ENCODE measurements around the gene RAMACL.

Gene RAMACL

GRCh38 chr6:166611631-166612030 lies 25.2 kb upstream of the RAMACL start:
- H3K9ac ChIP-seq (ENCODE audit: low read depth, low read length) = no peak overlapping the region
- no peaks in the 10 kb centered on the region for H3K9me3 ChIP-seq (ENCODE audit: control insufficient read depth, insufficient read depth, low read length)
- H3K4me1 ChIP-seq (ENCODE audit: insufficient read depth, low read length) = 0 out of 2 replicates have a peak, but pooled peaks cover 5% of the 10 kb centered on the region
- no peaks in the 10 kb centered on the region for H3K36me3 ChIP-seq (ENCODE audit: insufficient read depth, low read length)

- H3K9ac ChIP-seq (ENCODE audit: low read depth, low read length) = no peak overlapping the region
- 0 out of 2 replicates have a peak, but pooled peaks cover 4% of the 10 kb centered on the region for H3K4me1 ChIP-seq (ENCODE audit: insufficient read depth, low read length)
- no peaks in the 10 kb centered on the region for H3K36me3 ChIP-seq (ENCODE audit: insufficient read depth, low read length)
- no peaks in the 10 kb centered on the region for H3K9me3 ChIP-seq (ENCODE audit: control insufficient read depth, insufficient read depth, low read length)
Observed at GRCh38 chr6:166610069-166610468, 23.6 kb upstream of the RAMACL start.

- H3K9me3 ChIP-seq (ENCODE audit: control insufficient read depth, insufficient read depth, low read length) = no peaks in the 10 kb centered on the region
Observed at GRCh38 chr6:166608774-166609173, 22.3 kb upstream of the RAMACL start.

GRCh38 chr6:166605752-166606151 lies 19.3 kb upstream of the RAMACL start:
- no peak overlapping the region for H3K9ac ChIP-seq (ENCODE audit: low read depth, low read length)
- no peaks in the 10 kb centered on the region for H3K36me3 ChIP-seq (ENCODE audit: insufficient read depth, low read length)
- no peaks in the 10 kb centered on the region for H3K9me3 ChIP-seq (ENCODE audit: control insufficient read depth, insufficient read depth, low read length)
- H3K4me1 ChIP-seq (ENCODE audit: insufficient read depth, low read length) = no peaks in the 10 kb centered on the region

More at GRCh38 chr6:166608774-166609173, 22.3 kb upstream of the RAMACL start:
- H3K4me1 ChIP-seq (ENCODE audit: insufficient read depth, low read length) = no peaks in the 10 kb centered on the region
- H3K9ac ChIP-seq (ENCODE audit: low read depth, low read length) = no peak overlapping the region
- no peaks in the 10 kb centered on the region for H3K36me3 ChIP-seq (ENCODE audit: insufficient read depth, low read length)

- Histone ChIP-seq H3K36me3 (ENCODE audit: insufficient read depth, low read length) (no peaks in the 10 kb centered on the region), H3K9me3 (ENCODE audit: control insufficient read depth, insufficient read depth, low read length) (no peaks in the 10 kb centered on the region), H3K9ac (ENCODE audit: low read depth, low read length) (no peak overlapping the region), H3K4me1 (ENCODE audit: insufficient read depth, low read length) (no peaks in the 10 kb centered on the region)
Observed at GRCh38 chr6:166604911-166605310, 18.4 kb upstream of the RAMACL start.

- Histone ChIP-seq H3K4me1 (ENCODE audit: insufficient read depth, low read length) (no peaks in the 10 kb centered on the region), H3K36me3 (ENCODE audit: insufficient read depth, low read length) (no peaks in the 10 kb centered on the region), H3K9me3 (ENCODE audit: control insufficient read depth, insufficient read depth, low read length) (no peaks in the 10 kb centered on the region), H3K9ac (ENCODE audit: low read depth, low read length) (no peak overlapping the region)
Observed at GRCh38 chr6:166604328-166604727, 17.9 kb upstream of the RAMACL start.

GRCh38 chr6:166603043-166603690 lies 16.7 kb upstream of the RAMACL start:
- Histone ChIP-seq H3K36me3 (ENCODE audit: insufficient read depth, low read length) (no peaks in the 10 kb centered on the region), H3K9ac (ENCODE audit: low read depth, low read length) (no peak overlapping the region), H3K4me1 (ENCODE audit: insufficient read depth, low read length) (no peaks in the 10 kb centered on the region; the same call in 1 of the 2 replicates), H3K9me3 (ENCODE audit: control insufficient read depth, insufficient read depth, low read length) (no peaks in the 10 kb centered on the region)

GRCh38 chr6:166601956-166602355 lies 15.5 kb upstream of the RAMACL start:
- H3K36me3 ChIP-seq (ENCODE audit: insufficient read depth, low read length) = no peaks in the 10 kb centered on the region; the same call in 1 of the 2 replicates
- H3K9me3 ChIP-seq (ENCODE audit: control insufficient read depth, insufficient read depth, low read length) = no peaks in the 10 kb centered on the region
- no peaks in the 10 kb centered on the region; the same call in 1 of the 2 replicates for H3K4me1 ChIP-seq (ENCODE audit: insufficient read depth, low read length)
- H3K9ac ChIP-seq (ENCODE audit: low read depth, low read length) = no peak overlapping the region

- no peaks in the 10 kb centered on the region; the same call in 1 of the 2 replicates for H3K36me3 ChIP-seq (ENCODE audit: insufficient read depth, low read length)
- no peaks in the 10 kb centered on the region for H3K9me3 ChIP-seq (ENCODE audit: control insufficient read depth, insufficient read depth, low read length)
- H3K9ac ChIP-seq (ENCODE audit: low read depth, low read length) = no peak overlapping the region
- H3K4me1 ChIP-seq (ENCODE audit: insufficient read depth, low read length) = no peaks in the 10 kb centered on the region; the same call in 1 of the 2 replicates
Observed at GRCh38 chr6:166600931-166601330, 14.5 kb upstream of the RAMACL start.

GRCh38 chr6:166599205-166599604 lies 12.7 kb upstream of the RAMACL start:
- no peaks in the 10 kb centered on the region; the same call in 1 of the 2 replicates for H3K36me3 ChIP-seq (ENCODE audit: insufficient read depth, low read length)
- H3K9ac ChIP-seq (ENCODE audit: low read depth, low read length) = no peak overlapping the region
- H3K4me1 ChIP-seq (ENCODE audit: insufficient read depth, low read length) = no peaks in the 10 kb centered on the region; the same call in 1 of the 2 replicates
- no peaks in the 10 kb centered on the region for H3K9me3 ChIP-seq (ENCODE audit: control insufficient read depth, insufficient read depth, low read length)

- Histone ChIP-seq H3K36me3 (ENCODE audit: insufficient read depth, low read length) (no peaks in the 10 kb centered on the region; the same call in 1 of the 2 replicates), H3K4me1 (ENCODE audit: insufficient read depth, low read length) (no peaks in the 10 kb centered on the region; the same call in 1 of the 2 replicates), H3K9me3 (ENCODE audit: control insufficient read depth, insufficient read depth, low read length) (no peaks in the 10 kb centered on the region), H3K9ac (ENCODE audit: low read depth, low read length) (no peak overlapping the region)
Observed at GRCh38 chr6:166598441-166599138, 12.1 kb upstream of the RAMACL start.

GRCh38 chr6:166597711-166598440 lies 11.4 kb upstream of the RAMACL start:
- Histone ChIP-seq H3K9ac (ENCODE audit: low read depth, low read length) (no peak overlapping the region), H3K4me1 (ENCODE audit: insufficient read depth, low read length) (no peaks in the 10 kb centered on the region; the same call in 1 of the 2 replicates), H3K9me3 (ENCODE audit: control insufficient read depth, insufficient read depth, low read length) (no peaks in the 10 kb centered on the region), H3K36me3 (ENCODE audit: insufficient read depth, low read length) (no peaks in the 10 kb centered on the region; the same call in 1 of the 2 replicates)

GRCh38 chr6:166596776-166597507 lies 10.5 kb upstream of the RAMACL start:
- Histone ChIP-seq H3K9me3 (ENCODE audit: control insufficient read depth, insufficient read depth, low read length) (no peaks in the 10 kb centered on the region), H3K36me3 (ENCODE audit: insufficient read depth, low read length) (no peaks in the 10 kb centered on the region; the same call in 1 of the 2 replicates), H3K4me1 (ENCODE audit: insufficient read depth, low read length) (no peaks in the 10 kb centered on the region; the same call in 1 of the 2 replicates), H3K9ac (ENCODE audit: low read depth, low read length) (no peak overlapping the region)

- Histone ChIP-seq H3K9me3 (ENCODE audit: control insufficient read depth, insufficient read depth, low read length) (no peaks in the 10 kb centered on the region), H3K9ac (ENCODE audit: low read depth, low read length) (no peak overlapping the region), H3K36me3 (ENCODE audit: insufficient read depth, low read length) (no peaks in the 10 kb centered on the region; the same call in 1 of the 2 replicates), H3K4me1 (ENCODE audit: insufficient read depth, low read length) (no peaks in the 10 kb centered on the region; the same call in 1 of the 2 replicates)
Observed at GRCh38 chr6:166595949-166596348, 9.5 kb upstream of the RAMACL start.

Data from ES-I3 (cell line).